Brain microvascular endothelial cell (primary cell): ENCODE data around the gene ATP7B.

Experiments
- DNase-seq: peaks from one replicate; pipeline ENCODE4 v3.0.0-alpha.2; 2020
- H3K27ac ChIP-seq: fragments of 250-450 bp; sonication (Bioruptor Pico); 2 replicates; pipeline ENCODE4 v1.5.1; 2020; ENCODE audit warnings: mild to moderate bottlenecking, moderate library complexity
- H3K27me3 ChIP-seq: fragments of 250-450 bp; sonication (Bioruptor Pico); replicated peaks from 2 replicates; pipeline ENCODE4 v1.5.1; 2020; ENCODE audit warnings: mild to moderate bottlenecking
- H3K36me3 ChIP-seq: fragments of 250-450 bp; sonication (Bioruptor Pico); replicated peaks from 2 replicates; pipeline ENCODE4 v1.5.1; 2020; ENCODE audit warnings: mild to moderate bottlenecking
- H3K4me3 ChIP-seq: 2 replicates; pipeline ENCODE4 v1.5.1; 2011; ENCODE audit warnings: low read depth, mild to moderate bottlenecking, control low read depth, low read length, moderate library complexity
- in situ Hi-C: cut with HindIII; loops from 2 replicates; pipeline ENCODE4 v1.10.0; 2017; ENCODE audit warnings: low sequenced_read_pairs, low pct_ligation_motif_present
- TF ChIP-seq, protein P1 (sequence below): IDR thresholded peaks from 2 replicates; pipeline ENCODE4 v1.5.1; 2011; ENCODE audit warnings: low read depth, mild to moderate bottlenecking, moderate library complexity, low read length, control low read depth, inconsistent platforms; ENCODE audit errors: missing control alignments

Gene ATP7B

DNA sequence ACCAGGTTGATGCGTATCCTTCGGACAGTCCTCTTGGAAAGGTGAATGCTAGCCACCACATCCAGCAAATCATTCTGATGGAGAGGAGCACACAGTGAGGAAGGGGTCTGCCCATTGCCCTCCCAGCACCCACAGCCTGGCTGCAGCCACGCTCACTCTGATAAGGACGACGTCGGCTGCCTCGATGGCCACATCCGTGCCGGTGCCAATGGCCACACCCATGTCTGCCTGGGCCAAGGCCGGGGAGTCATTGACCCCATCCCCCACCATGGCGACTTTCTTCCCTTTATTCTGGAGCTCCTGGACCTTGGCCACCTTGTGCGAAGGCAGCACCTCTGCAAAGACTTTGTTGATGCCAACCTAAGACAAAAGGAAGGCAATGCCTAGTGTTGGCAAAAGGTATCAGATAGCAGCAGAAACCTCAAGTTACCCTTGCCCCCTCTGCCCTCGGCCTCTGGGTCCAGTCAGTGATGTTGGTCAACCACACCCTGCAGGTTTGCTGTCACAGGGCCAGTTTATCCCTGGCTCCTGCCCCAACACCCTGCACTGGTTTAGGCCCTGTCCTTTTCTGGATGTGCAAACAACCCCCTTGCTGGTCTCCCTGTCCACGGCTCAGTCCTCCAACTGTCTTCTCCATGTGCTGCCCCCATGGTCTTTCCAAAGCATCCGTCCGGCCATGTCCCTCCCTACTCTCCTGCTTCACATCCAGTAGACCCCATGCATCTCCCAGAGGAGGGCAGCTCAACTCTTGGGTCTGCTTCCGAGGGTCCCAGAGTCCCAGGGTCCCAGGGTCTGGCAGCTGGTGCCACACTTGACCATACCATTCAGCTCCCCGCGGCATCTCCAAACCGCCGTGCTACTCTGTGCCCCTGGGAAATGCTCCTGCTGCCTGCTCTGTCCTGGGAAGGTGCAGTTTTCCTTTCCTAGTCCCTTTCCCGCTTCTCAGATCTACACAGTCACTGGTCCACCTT lies 73.6 kb downstream of the ATP7B start:
- no peak for DNase-seq
- Histone ChIP-seq H3K4me3 (no peak overlapping the region), H3K36me3 (no peaks in the 10 kb centered on the region), H3K27me3 (no peaks in the 10 kb centered on the region), H3K27ac (no peak overlapping the region)
- in situ Hi-C loops = no loop called here
- TF ChIP-seq, protein P1, sequence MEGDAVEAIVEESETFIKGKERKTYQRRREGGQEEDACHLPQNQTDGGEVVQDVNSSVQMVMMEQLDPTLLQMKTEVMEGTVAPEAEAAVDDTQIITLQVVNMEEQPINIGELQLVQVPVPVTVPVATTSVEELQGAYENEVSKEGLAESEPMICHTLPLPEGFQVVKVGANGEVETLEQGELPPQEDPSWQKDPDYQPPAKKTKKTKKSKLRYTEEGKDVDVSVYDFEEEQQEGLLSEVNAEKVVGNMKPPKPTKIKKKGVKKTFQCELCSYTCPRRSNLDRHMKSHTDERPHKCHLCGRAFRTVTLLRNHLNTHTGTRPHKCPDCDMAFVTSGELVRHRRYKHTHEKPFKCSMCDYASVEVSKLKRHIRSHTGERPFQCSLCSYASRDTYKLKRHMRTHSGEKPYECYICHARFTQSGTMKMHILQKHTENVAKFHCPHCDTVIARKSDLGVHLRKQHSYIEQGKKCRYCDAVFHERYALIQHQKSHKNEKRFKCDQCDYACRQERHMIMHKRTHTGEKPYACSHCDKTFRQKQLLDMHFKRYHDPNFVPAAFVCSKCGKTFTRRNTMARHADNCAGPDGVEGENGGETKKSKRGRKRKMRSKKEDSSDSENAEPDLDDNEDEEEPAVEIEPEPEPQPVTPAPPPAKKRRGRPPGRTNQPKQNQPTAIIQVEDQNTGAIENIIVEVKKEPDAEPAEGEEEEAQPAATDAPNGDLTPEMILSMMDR = no peak

DNA sequence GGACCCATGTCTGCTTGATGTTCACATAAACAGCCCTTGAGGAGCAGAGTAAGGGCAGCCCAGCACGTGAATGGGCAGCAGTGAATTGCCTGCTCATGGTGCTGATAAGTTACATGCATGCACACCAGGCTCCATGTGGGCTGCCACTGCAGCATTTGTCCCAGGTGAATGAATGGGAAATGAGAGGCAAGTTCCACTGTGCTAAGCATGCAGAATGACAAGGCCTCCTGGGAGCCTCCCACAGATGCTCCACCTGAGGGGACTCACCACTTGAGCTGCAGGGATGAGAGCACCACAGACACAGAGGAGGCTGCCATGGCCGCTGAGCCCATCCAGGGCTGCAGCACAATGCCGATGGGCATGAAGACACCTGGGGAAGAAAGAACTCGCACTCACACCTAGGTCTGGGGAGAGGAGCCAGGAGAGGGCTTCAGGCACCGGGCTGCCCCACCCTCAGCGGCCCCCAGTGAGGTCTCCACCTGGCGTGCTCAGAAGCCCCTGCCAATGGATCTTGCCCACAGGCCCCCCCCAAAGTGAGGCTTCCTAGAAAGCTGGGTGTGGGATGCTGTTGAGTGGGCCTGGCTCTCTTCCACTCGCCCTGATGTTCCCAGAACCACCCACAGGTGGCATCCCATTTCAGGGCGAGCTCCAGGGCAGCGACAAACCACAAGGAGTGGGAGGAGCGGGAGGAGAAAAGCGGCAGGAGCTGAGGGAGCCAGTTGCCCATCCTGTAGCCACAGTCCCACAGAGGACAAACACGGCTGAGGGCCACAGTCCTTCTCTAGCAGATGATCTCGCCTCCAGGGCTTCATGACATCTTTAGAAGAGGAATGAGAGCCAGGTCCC lies 75.7 kb downstream of the ATP7B start:
- Histone ChIP-seq H3K36me3 (no peaks in the 10 kb centered on the region), H3K27ac (no peak overlapping the region), H3K27me3 (no peaks in the 10 kb centered on the region), H3K4me3 (no peak overlapping the region)
- TF ChIP-seq, protein P1 = peak; percentile 60
- no peak for DNase-seq
- in situ Hi-C loops = no loop called here

DNA sequence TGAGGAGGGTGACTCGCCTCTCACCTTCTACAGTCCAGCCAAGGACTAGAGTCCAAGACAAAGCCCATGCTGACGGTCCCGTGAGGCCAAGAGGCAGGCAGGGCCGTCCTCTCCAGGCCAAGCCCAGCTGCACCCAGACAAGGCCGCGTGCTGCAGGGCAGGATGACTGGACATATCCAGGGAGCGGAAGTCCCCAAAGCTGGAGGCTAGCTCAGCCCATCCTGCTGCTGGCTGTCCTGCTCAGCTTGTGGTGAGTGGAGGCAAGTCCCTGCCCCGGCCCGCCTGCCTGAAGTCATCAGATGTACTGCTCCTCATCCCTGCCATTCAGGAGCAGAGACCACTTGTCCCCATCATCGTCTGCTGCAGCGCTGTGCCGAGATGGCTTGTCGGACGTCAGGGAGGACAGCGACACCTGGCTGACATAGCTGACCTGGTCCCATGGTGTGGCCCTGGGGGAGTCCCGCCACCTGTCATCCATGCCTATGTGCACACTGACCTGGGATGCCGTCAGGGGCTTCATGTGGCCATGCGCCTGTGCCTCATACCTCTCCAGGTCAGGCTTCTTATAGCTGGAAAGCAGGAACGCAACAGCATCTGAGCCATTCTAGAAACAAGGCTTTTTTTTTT lies 76.7 kb downstream of the ATP7B start:
- TF ChIP-seq, protein P1 = no peak
- no peak overlapping the region for H3K27ac ChIP-seq
- no peak for DNase-seq
- H3K36me3 ChIP-seq = no peaks in the 10 kb centered on the region
- no peaks in the 10 kb centered on the region for H3K27me3 ChIP-seq
- no peak overlapping the region for H3K4me3 ChIP-seq
- in situ Hi-C loops = no loop called here

DNA sequence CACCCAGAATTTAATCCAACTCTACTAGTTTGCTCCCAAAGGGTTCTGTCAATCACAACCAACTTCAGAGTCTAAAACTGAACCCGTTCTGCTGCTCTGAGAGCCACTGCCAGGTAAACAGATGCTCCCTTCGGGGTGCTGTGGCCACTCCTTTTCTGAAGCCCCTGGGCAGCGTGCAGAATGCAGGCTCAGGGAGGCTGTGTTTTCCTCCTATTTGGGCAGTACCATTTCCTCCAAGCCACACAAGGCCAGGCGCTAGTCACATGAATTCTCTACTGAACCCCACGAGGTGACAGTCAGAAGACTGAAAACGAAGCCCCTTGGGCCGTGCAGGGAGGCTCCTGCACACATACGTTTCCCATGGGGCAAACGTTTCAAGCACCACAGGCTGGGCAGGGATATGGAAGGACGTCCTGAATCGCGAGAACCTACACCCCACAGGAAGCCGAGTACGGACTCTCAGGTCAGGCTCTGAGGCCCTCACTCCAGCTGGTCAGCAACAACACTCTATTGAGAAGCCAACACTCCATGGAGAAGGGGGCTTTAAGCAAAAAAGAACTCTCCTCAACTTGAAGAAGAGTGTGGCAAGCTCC lies 77.7 kb downstream of the ATP7B start:
- TF ChIP-seq, protein P1 = no peak
- no peak for DNase-seq
- Histone ChIP-seq H3K27me3 (no peaks in the 10 kb centered on the region), H3K27ac (no peak overlapping the region), H3K4me3 (no peak overlapping the region), H3K36me3 (no peaks in the 10 kb centered on the region)
- in situ Hi-C loops = no loop called here

DNA sequence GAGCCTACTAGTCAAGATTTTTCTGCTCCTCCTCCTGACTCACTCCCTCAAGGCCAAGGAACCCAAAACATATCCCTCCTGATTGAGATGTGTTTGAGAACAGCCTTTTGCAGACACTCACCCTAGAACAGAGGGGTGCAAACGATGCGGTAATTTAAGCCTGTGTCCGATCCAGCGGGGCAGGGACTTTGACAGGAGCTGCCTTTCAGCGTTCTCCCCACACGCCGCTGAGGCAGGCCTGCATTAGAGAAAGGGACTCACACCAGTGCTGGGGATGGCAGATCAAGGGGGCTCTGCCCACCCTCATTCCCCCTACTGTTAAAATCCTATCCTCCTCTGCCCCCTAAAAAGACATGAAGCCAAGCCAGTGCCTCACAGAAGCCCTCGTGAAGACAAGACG lies 79.0 kb downstream of the ATP7B start:
- Histone ChIP-seq H3K27ac (no peak overlapping the region), H3K4me3 (no peak overlapping the region), H3K36me3 (no peaks in the 10 kb centered on the region), H3K27me3 (no peaks in the 10 kb centered on the region)
- in situ Hi-C loops = no loop called here
- TF ChIP-seq, protein P1 = no peak
- no peak for DNase-seq
